ENCODE results near the gene PCDHB14.
"Not testable (repeated sequence)": the region's sequence is repeated elsewhere in the genome, so short reads cannot be mapped to it uniquely, and the experiment has no call there.

PCDHB14 gene

DNA sequence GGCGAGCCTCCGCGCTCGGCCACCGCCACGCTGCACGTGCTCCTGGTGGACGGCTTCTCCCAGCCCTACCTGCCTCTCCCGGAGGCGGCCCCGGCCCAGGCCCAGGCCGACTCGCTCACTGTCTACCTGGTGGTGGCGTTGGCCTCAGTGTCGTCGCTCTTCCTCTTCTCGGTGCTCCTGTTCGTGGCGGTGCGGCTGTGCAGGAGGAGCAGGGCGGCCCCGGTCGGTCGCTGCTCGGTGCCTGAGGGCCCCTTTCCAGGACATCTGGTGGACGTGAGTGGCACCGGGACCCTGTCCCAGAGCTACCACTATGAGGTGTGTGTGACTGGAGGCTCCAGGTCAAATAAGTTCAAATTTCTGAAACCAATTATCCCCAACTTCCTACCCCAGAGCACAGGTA is 12.3 kb upstream of the PCDHB14 start:
- not testable (repeated sequence) for DNase-seq

DNA sequence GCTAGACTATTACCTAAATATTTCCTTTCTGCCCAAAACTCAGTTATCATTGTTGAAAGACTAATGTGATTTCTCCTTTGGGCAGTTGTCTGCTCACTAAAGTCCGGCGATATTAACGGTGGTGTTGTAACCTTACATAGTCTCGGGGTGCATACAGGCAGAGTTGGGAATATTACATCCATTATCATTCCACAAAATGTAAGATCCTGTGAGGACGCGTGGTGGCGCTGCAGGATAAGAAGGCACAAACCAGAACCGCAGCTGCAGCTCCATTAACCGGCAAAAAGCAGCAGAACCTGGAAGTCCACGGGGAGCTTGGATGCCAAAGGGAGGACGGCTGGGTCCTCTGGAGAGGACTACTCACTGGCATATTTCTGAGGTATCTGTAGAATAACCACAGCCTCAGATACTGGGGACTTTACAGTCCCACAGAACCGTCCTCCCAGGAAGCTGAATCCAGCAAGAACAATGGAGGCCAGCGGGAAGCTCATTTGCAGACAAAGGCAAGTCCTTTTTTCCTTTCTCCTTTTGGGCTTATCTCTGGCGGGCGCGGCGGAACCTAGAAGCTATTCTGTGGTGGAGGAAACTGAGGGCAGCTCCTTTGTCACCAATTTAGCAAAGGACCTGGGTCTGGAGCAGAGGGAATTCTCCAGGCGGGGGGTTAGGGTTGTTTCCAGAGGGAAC is 9.3 kb upstream of the PCDHB14 start, which contains the start of gene PCDHB13:
Gene PCDHB13, plus strand, starts transcription at position 264 of the 684 bp plus-strand sequence. Its CDS starts 205 bp downstream, at position 469.
- DNase-seq = peak; percentile 5

DNA sequence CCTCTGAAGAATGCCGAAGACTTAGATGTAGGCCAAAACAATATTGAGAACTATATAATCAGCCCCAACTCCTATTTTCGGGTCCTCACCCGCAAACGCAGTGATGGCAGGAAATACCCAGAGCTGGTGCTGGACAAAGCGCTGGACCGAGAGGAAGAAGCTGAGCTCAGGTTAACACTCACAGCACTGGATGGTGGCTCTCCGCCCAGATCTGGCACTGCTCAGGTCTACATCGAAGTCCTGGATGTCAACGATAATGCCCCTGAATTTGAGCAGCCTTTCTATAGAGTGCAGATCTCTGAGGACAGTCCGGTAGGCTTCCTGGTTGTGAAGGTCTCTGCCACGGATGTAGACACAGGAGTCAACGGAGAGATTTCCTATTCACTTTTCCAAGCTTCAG is 8.6 kb upstream of the PCDHB14 start:
- DNase-seq = not testable (repeated sequence)

DNA sequence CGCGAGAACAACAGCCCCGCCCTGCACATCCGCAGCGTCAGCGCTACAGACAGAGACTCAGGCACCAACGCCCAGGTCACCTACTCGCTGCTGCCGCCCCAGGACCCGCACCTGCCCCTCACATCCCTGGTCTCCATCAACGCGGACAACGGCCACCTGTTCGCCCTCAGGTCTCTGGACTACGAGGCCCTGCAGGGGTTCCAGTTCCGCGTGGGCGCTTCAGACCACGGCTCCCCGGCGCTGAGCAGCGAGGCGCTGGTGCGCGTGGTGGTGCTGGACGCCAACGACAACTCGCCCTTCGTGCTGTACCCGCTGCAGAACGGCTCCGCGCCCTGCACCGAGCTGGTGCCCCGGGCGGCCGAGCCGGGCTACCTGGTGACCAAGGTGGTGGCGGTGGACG is 7.6 kb upstream of the PCDHB14 start:
- DNase-seq = not testable (repeated sequence)

DNA sequence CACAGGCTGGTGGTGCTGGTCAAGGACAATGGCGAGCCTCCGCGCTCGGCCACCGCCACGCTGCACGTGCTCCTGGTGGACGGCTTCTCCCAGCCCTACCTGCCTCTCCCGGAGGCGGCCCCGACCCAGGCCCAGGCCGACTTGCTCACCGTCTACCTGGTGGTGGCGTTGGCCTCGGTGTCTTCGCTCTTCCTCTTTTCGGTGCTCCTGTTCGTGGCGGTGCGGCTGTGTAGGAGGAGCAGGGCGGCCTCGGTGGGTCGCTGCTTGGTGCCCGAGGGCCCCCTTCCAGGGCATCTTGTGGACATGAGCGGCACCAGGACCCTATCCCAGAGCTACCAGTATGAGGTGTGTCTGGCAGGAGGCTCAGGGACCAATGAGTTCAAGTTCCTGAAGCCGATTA is 7.1 kb upstream of the PCDHB14 start:
- not testable (repeated sequence) for DNase-seq

DNA sequence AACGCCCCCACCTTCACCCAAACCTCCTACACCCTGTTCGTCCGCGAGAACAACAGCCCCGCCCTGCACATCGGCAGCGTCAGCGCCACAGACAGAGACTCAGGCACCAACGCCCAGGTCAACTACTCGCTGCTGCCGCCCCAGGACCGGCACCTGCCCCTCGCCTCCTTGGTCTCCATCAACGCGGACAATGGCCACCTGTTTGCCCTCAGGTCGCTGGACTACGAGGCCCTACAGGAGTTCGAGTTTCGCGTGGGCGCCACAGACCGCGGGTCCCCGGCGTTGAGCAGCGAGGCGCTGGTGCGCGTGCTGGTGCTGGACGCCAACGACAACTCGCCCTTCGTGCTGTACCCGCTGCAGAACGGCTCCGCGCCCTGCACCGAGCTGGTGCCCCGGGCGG is 1.7 kb downstream of the PCDHB14 start:
- not testable (repeated sequence) for DNase-seq

DNA sequence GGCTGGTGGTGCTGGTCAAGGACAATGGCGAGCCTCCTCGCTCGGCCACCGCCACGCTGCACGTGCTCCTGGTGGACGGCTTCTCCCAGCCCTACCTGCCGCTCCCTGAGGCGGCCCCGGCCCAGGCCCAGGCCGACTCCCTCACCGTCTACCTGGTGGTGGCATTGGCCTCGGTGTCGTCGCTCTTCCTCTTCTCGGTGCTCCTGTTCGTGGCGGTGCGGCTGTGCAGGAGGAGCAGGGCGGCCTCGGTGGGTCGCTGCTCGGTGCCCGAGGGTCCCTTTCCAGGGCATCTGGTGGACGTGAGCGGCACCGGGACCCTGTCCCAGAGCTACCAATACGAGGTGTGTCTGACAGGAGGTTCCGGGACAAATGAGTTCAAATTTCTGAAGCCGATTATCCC is 2.3 kb downstream of the PCDHB14 start:
- DNase-seq = not testable (repeated sequence)

DNA sequence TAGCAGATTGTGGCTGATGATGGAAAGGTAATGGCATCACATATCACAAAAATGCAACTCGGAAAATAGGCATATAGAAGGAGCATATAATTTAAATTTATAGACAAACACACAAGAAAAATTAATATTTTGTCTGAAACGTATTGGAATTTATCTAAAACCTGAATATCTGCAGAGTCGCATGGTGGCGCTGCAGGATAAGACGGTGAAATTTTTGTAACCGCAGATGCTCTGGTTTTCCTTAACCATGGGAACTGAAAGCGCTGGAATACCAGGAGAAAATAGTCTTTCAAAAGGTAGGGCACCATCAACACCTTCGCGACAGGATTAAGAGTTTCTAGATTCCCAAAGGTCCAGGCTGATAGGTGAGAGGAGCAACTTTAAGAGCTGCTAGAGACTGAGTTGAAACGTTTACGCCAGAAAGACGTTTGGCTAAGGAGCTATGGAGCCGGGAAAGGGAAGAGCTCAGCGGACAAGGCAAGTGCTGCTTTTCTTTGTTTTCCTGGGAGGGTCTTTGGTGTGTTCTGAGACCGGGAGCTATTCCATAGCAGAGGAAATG is 11.0 kb downstream of the PCDHB14 start:
- DNase-seq = no peak

DNA sequence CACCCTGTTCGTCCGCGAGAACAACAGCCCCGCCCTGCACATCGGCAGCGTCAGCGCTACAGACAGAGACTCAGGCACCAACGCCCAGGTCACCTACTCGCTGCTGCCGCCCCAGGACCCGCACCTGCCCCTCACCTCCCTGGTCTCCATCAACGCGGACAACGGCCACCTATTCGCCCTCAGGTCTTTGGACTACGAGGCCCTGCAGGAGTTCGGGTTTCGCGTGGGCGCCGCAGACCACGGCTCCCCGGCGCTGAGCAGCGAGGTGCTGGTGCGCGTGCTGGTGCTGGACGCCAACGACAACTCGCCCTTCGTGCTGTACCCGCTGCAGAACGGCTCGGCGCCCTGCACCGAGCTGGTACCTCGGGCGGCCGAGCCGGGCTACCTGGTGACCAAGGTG is 12.8 kb downstream of the PCDHB14 start:
- not testable (repeated sequence) for DNase-seq

DNA sequence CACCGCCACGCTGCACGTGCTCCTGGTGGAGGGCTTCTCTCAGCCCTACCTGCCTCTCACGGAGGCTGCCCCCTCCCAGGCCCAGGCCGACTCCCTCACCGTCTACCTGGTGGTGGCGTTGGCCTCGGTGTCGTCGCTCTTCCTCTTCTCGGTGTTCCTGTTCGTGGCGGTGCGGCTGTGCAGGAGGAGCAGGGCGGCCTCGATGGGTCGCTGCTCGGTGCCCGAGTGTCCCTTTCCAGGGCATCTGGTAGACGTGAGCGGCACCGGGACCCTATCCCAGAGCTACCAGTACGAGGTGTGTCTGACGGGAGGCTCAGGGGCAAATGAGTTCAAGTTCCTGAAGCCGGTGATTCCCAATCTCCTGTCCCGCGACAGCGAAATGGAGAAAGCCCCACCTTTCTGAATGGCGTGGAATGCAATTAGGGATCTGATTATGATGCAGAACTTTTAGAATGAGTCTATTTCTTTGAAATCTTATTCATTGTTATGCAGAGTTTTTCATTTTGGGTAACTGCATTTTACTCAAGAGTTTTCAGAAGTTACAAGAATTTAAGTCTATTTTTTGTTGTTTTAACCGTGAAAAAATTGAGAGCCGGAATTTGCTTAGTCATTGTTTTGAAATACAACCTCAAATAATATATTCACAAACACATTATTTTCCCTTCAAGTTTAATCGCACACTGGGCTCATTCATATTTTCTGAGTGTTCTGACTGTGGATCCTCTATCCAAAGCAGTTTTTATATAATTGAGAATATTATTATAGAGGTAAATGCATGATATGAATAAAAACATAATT is 13.6 kb downstream of the PCDHB14 start:
- DNase-seq = no peak

DNA sequence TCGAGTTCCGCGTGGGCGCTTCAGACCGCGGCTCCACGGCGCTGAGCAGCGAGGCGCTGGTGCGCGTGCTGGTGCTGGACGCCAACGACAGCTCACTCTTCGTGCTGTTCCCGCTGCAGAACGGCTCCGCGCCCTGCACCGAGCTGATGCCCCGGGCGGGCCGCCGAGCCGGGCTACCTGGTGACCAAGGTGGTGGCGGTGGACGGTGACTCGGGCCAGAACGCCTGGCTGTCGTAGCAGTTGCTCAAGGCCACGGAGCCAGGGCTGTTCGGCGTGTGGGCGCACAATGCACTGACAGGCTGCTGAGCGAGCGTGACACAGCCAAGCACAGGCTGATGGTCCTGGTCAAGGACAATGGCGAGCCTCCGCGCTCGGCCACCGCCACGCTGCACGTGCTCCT is 18.4 kb downstream of the PCDHB14 start:
- no peak for DNase-seq

DNA sequence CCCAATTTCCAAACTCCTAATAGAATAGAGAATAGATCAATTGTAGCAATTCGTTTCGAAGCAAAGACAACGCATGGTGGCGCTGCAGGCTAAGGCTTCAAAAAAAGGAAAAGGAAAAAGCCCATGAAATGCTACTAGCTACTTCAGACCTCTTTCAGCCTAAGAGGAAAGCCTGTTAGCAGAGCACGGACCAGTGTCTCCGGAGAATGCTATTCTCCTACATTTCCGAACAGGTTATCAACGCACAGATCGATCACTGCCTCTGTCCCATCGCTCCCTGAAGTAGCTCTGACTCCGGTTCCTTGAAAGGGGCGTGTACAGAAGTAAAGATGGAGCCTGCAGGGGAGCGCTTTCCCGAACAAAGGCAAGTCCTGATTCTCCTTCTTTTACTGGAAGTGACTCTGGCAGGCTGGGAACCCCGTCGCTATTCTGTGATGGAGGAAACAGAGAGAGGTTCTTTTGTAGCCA is 22.1 kb downstream of the PCDHB14 start, which contains the start of gene PCDHB15:
Gene PCDHB15, plus strand, starts transcription at position 146 of the 468 bp plus-strand sequence. Its CDS starts 184 bp downstream, at position 330.
- no peak for DNase-seq

DNA sequence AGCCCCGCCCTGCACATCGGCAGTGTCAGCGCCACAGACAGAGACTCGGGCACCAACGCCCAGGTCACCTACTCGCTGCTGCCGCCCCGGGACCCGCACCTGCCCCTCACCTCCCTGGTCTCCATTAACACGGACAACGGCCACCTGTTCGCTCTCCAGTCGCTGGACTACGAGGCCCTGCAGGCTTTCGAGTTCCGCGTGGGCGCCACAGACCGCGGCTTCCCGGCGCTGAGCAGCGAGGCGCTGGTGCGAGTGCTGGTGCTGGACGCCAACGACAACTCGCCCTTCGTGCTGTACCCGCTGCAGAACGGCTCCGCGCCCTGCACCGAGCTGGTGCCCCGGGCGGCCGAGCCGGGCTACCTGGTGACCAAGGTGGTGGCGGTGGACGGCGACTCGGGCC is 23.8 kb downstream of the PCDHB14 start:
- DNase-seq = not testable (repeated sequence)

DNA sequence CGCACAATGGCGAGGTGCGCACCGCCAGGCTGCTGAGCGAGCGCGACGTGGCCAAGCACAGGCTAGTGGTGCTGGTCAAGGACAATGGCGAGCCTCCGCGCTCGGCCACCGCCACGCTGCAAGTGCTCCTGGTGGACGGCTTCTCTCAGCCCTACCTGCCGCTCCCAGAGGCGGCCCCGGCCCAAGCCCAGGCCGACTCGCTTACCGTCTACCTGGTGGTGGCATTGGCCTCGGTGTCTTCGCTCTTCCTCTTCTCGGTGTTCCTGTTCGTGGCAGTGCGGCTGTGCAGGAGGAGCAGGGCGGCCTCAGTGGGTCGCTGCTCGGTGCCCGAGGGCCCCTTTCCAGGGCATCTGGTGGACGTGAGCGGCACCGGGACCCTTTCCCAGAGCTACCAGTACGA is 24.3 kb downstream of the PCDHB14 start:
- not testable (repeated sequence) for DNase-seq

DNA sequence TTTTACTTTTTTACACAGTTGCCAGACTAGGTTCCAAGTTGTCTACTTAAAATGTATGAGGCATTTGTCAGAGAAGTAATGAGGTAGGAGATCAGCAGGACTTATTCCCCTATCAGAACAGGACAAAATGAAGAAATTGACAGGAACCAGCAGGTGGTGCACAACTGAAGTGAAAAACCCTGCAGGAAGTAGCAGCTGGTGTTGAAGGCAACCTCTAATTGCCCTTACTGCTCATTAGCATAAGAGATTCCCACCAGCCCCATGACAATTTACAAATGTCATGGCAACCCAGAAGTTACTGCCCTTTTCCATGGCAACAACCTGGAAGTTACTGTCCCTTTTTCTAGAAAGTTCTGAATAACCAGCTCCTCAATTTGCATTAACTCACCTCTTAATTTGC is 27.4 kb downstream of the PCDHB14 start:
- no peak for DNase-seq

DNA sequence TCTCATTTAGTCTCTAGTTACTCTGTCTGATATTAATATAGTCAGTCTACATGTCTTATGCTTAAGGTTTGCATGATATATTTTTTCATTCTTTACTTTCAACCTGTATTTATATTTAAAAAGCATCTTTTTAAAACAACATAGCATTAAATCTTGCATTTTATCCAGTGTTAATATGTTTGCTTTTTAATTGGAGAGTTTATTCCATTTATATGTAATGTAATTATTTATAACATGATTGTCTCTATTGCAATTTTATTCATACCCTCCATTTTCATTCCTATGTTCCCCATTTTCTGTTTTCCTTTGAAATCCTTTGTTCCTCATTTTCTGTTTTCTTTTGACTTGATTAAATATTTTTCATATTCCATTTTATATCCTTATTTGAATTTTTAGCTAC is 35.3 kb downstream of the PCDHB14 start:
- no peak for DNase-seq

DNA sequence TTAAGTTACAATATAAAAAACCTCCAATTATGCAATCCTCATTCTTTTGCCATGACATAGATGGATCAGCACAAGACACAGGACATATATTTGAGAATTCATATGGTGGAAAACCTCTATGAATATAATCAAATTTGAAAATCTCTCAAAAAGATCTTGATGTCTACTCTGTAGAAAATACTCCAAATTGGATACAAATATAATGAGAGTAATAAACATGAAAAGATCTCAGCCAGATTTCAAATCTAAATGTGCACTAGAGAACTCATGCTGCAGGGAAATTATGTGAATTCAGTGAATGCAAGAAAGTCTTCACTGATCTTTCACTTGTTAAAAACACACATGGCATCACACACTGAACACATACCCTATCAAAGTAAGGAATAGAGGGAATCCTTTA is 35.8 kb downstream of the PCDHB14 start:
- no peak for DNase-seq

DNA sequence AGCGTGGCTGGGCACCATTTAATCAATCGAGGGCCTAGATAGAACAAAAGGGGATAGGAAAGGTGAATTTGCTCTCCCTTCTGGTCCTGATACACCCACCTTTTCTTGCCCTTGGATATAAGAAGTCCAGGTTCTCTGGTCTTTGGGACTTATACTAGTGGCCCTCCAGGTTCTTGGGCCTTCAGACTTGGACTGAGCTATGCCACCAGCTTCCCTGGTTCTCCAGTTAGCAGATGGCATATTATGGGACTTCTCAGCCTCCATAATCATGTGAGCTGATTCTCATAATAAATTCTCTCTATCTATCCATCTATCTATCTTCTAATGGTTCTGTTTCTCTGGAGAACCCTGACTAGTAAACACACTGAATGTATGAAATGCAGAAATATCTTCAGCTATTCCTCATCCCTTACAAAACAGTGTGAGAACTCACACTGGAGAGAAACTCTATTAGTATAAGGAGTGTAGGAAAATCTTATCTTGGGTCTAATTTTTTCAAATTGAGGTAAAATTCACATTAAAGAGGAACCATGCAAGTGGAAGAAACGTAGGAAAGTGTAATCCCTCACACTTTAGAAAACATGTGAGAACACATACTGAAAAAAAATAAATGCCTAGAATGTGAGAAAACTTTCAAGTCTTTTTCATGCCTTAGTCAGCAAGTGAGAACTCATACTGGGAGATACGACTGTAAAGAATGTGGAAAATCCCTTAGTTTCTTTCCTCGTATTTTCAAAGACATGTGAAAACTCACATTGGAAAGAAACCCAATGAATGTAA is 37.5 kb downstream of the PCDHB14 start:
- DNase-seq = no peak

DNA sequence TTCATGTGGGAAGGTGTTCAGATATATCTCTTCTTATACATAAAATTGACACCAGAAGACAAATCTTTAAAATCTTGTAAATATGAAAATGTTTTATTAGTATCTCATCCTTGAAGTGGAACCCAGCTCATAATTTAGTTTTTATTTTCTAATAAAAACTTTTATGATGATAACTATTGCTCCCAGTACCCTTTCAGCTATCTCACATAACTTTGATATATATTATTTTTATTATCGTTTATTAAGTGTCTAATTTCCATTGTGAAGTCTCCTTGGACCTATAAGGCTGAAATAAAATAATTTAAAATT is 38.0 kb downstream of the PCDHB14 start:
- no peak for DNase-seq

DNA sequence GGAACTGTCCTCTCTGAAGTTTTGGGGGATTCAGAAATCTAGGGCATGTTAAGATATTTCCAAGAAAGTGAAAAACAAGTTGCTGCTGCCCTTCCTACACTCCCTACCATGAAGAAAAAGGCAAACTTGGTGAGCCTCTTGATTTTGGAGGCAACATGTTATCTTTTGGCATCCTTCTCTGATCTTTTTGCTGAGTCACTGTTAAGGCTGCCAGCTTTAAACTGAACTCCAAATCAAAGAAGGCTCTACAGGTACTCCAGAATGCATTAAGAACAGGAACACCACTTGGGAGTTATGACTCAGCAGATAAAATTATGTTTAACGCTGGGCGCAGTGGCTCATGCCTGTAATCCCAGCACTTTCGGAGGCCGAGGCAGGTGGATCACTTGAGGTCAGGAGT is 46.1 kb downstream of the PCDHB14 start:
- no peak for DNase-seq

DNA sequence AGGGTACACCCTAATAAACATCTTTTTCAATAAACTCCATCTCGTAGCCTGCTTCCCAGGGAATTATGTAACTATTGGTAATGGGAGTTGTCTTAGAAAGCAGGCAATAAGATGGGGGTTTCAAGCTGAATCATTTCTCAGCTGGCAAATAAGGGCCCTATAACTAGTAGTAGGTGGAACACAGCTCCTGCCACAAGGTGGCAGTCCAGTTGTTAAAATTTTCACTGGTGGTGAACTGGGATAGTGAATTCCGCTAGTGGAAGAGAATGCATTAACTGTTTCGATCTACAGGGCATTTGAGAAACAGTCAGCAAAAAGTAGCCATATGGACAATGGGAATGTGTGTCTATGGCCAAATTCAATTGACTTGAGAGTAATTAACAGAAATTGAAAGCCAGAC is 49.8 kb downstream of the PCDHB14 start:
- DNase-seq = no peak
